ENCODE measurements around the gene ADCY9.

DNA sequence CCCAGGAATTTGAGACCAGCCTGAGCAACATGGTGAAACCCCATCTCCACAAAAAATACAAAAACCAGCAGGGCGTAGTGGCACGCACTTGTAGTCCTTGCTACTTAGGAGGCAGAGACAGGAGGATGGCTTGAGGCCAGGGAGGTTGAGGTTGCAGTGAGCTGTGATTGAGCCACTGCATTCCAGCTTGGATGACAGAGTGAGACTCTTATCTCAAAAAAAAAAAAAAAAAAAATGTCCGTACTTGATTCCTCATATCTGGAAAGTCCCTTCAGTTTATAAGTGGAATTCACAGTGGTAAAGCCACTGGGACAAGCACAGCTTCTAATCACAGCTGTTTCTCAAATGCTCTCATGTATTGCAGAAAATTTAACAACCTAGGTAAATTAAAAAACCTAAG lies 157.1 kb downstream of the ADCY9 start:
- TF ChIP-seq CTCF (IDR thresholded peaks at IDR 0.05): no peak
- TF ChIP-seq POLR2A (IDR thresholded peaks at IDR 0.05): no peak
- TF ChIP-seq POLR2AphosphoS5 (IDR thresholded peaks at IDR 0.05): no peak
